ENCODE measurements around the gene ZMYM5. TPM values are rescaled to one million over a fixed set of nuclear protein-coding genes. Genes with fewer than 3 reads are reported as not detected.

ZMYM5 gene
- total RNA-seq, 1 experiment from 2014 or later, result 10.3 TPM

DNA sequence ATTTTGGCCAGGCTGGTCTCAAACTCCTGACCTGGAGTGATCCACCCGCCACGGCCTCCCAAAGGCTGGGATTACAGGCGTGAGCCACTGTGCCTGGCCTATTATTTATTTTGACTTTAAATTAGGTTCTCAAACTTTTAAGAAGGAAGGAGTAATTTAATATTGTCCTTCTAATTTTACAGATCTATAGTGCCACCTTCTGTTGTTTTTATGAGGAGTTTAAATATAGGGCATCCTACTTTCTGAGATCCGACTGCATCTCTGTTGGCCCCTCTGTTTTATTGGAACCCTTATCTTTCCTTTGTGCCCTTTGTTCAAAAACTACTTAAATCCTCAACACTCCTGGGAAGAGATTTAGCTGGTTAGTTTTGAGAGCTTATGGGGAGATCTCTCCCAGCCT, 25.4 kb upstream of the ZMYM5 start:
- CTCF ChIA-PET, result no interaction called here
- Histone ChIP-seq H3K9me2 (ENCODE audit: insufficient read depth) (no peaks in the 10 kb centered on the region), H3F3A (ENCODE audit: insufficient read depth, low read depth) (no peaks in the 10 kb centered on the region), H3K9me3 (ENCODE audit: insufficient read depth, low read depth) (no peaks in the 10 kb centered on the region), H3K27ac (no peak overlapping the region), H3K4me1 (replicated peaks; ENCODE audit: insufficient read depth) (no peaks in the 10 kb centered on the region), H4K20me1 (ENCODE audit: insufficient read depth) (no peaks in the 10 kb centered on the region), H3K79me2 (ENCODE audit: low read depth) (no peaks in the 10 kb centered on the region), H3K4me2 (no peak overlapping the region), H3K4me3 (no peak overlapping the region), H3K27me3 (ENCODE audit: insufficient read depth, low read depth) (no peaks in the 10 kb centered on the region), H2AFZ (no peak overlapping the region), H3K36me3 (ENCODE audit: low read depth) (no peaks in the 10 kb centered on the region)
- POLR2A ChIA-PET (ENCODE audit: unreplicated experiment), result no interaction called here
- DNase-seq, result no peak
- no peak for TF ChIP-seq EZH2 (IDR thresholded peaks at IDR 0.05; ENCODE audit: low read depth)
- TF ChIP-seq, protein P1, sequence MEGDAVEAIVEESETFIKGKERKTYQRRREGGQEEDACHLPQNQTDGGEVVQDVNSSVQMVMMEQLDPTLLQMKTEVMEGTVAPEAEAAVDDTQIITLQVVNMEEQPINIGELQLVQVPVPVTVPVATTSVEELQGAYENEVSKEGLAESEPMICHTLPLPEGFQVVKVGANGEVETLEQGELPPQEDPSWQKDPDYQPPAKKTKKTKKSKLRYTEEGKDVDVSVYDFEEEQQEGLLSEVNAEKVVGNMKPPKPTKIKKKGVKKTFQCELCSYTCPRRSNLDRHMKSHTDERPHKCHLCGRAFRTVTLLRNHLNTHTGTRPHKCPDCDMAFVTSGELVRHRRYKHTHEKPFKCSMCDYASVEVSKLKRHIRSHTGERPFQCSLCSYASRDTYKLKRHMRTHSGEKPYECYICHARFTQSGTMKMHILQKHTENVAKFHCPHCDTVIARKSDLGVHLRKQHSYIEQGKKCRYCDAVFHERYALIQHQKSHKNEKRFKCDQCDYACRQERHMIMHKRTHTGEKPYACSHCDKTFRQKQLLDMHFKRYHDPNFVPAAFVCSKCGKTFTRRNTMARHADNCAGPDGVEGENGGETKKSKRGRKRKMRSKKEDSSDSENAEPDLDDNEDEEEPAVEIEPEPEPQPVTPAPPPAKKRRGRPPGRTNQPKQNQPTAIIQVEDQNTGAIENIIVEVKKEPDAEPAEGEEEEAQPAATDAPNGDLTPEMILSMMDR (conservative IDR thresholded peaks at IDR 0.05), result peak; percentile 52; the same call in 1 of the 2 replicates
- BruUV-seq (replicated peaks), result no TSS peak
- intact Hi-C loops (cut with micrococcal nuclease; ENCODE audit: unreplicated experiment), result no loop called here

DNA sequence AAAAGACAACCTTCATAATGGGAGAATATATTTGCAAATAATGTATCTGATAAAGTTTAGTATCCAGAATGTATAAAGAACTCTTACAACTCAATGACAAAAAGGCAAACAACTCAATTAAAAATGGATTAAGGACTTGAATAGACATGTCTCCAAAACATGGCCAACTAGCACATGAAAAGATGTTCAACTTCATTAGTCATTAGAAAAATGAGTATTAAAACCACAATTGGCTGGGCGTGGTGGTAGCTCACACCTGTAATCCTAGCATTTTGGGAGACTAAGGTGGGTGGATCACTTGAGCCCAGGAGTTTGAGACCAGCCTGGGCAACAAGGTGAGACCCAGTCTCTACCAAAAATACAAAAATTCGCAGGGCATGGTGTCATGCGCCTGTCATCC, 18.8 kb upstream of the ZMYM5 start:
- Histone ChIP-seq H3K4me1 (replicated peaks; ENCODE audit: insufficient read depth) (no peaks in the 10 kb centered on the region), H3F3A (ENCODE audit: insufficient read depth, low read depth) (no peaks in the 10 kb centered on the region), H2AFZ (no peak overlapping the region), H3K27ac (no peak overlapping the region), H3K36me3 (ENCODE audit: low read depth) (no peaks in the 10 kb centered on the region), H3K4me2 (no peak overlapping the region), H3K9me3 (ENCODE audit: insufficient read depth, low read depth) (no peaks in the 10 kb centered on the region), H3K4me3 (no peak overlapping the region), H3K9me2 (ENCODE audit: insufficient read depth) (no peaks in the 10 kb centered on the region), H3K79me2 (ENCODE audit: low read depth) (no peaks in the 10 kb centered on the region), H3K27me3 (ENCODE audit: insufficient read depth, low read depth) (no peaks in the 10 kb centered on the region), H4K20me1 (ENCODE audit: insufficient read depth) (no peaks in the 10 kb centered on the region)
- ChIA-PET CTCF (no interaction called here), POLR2A (ENCODE audit: unreplicated experiment) (no interaction called here)
- no peak for DNase-seq
- intact Hi-C loops (cut with micrococcal nuclease; ENCODE audit: unreplicated experiment), result no loop called here
- TF ChIP-seq, protein P1 (conservative IDR thresholded peaks at IDR 0.05), result no peak
- no peak for TF ChIP-seq EZH2 (IDR thresholded peaks at IDR 0.05; ENCODE audit: low read depth)
- no TSS peak for BruUV-seq (replicated peaks)

DNA sequence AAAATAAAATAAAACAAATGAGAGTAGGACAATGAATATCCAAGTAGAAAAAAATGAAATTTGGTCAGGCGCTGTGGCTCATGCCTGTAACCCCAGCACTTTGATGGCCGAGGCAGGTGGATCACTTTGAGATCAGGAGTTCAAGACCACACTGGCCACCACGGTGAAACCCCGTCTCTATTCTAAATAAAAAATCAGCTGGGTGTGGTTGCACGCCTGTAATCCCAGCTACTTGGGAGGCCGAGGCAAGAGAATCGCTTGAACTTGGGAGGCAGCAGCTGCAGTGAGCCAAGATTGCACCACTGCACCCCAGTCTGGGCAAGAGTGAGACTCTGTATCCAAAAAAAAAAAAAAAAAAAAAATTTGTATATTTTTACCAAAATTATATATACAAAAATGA, 18.2 kb upstream of the ZMYM5 start:
- H3K9me2 ChIP-seq (ENCODE audit: insufficient read depth), result no peaks in the 10 kb centered on the region
- CTCF ChIA-PET, result no interaction called here
- no peaks in the 10 kb centered on the region for H3K36me3 ChIP-seq (ENCODE audit: low read depth)
- no peaks in the 10 kb centered on the region for H3K9me3 ChIP-seq (ENCODE audit: insufficient read depth, low read depth)
- H3K27me3 ChIP-seq (ENCODE audit: insufficient read depth, low read depth), result no peaks in the 10 kb centered on the region
- TF ChIP-seq, protein P1 (conservative IDR thresholded peaks at IDR 0.05), result no peak
- TF ChIP-seq EZH2 (IDR thresholded peaks at IDR 0.05; ENCODE audit: low read depth), result no peak
- POLR2A ChIA-PET (ENCODE audit: unreplicated experiment), result no interaction called here
- no TSS peak for BruUV-seq (replicated peaks)
- H4K20me1 ChIP-seq (ENCODE audit: insufficient read depth), result no peaks in the 10 kb centered on the region
- intact Hi-C loops (cut with micrococcal nuclease; ENCODE audit: unreplicated experiment), result no loop called here
- no peak for DNase-seq
- H3K27ac ChIP-seq, result no peak overlapping the region
- no peak overlapping the region for H3K4me2 ChIP-seq
- no peaks in the 10 kb centered on the region for H3K4me1 ChIP-seq (replicated peaks; ENCODE audit: insufficient read depth)
- H3F3A ChIP-seq (ENCODE audit: insufficient read depth, low read depth), result no peaks in the 10 kb centered on the region
- no peaks in the 10 kb centered on the region for H3K79me2 ChIP-seq (ENCODE audit: low read depth)
- H3K4me3 ChIP-seq, result no peak overlapping the region
- H2AFZ ChIP-seq, result no peak overlapping the region
